ENCODE data around the gene ADSS2. TPM values are rescaled to one million over a fixed set of nuclear protein-coding genes. Genes with fewer than 3 reads are reported as not detected.

The ADSS2 gene
- total RNA-seq, 4 donors from 2014 or later = 39.4 to 59.3 (median 47.0) TPM

DNA sequence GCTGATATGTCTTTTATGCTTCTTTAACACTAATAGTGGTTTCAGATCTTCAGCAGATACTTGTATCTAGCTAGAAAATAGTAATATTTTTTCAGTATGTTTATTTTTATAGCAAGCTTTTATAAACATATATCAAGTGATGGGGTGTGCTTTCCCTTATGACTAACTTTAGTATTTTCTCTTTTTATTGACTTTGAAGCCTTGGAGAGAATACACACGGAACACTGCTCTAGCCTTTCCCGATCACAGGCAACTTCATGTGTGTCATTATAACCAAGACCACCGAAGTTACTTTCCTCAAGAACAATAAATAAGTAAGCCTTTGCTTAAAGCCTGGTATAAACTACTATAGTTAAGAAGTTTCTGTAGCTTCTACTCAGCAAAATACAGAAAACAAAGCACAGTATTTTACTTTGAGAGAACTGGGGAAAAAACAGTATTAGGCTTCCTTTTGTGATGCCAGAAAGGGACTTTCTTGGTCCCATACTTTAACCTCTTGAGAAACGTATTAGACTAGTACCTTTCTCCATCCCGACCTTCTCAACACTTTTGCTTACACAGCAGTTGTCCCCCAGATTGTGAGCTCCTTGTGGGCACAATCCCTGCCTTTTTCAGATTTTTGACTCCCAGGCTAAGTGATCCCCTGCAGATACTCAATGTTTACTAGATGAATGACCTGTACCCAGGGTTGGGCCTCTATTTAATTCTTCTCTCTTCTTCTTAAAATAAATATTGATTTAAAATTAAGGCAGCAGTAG, 3.3 kb downstream of the ADSS2 start:
- no peak for TF ChIP-seq POLR2A (IDR thresholded peaks at IDR 0.05)
- H3K4me3 ChIP-seq (ENCODE audit: low read depth, poor library complexity, severe bottlenecking) = no peak overlapping the region
- DNase-seq (ENCODE audit: low spot score in 2 of 2) = no peak
- 91 to 92% methylated on average over 5 of the region's 5 CpGs for WGBS, 2 donors
- intact Hi-C loops (cut with DNase I; ENCODE audit: low total_unique reads) = no loop called here

DNA sequence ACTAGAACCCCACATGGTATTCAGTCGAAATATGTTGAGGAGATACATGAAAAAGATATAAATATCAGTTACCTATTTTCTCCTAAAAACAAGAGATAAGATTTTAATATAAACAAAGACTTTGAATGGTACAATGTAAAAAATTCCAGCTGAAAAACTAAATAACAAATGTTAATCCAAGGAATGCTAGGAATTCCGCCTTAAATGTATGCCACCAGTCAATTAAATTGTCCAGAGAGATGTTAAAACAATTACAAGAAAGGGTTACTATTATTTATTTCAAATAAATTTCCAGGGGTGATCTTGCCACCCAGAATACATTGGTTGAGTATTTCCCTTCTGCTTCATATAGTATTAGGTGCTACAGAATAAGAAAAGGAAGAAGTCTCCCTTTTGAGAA, 4.2 kb downstream of the ADSS2 start:
- intact Hi-C loops (cut with DNase I; ENCODE audit: low total_unique reads) = no loop called here
- no peak overlapping the region for H3K4me3 ChIP-seq (ENCODE audit: low read depth, poor library complexity, severe bottlenecking)
- DNase-seq (ENCODE audit: low spot score in 2 of 2) = no peak
- TF ChIP-seq, protein P1, sequence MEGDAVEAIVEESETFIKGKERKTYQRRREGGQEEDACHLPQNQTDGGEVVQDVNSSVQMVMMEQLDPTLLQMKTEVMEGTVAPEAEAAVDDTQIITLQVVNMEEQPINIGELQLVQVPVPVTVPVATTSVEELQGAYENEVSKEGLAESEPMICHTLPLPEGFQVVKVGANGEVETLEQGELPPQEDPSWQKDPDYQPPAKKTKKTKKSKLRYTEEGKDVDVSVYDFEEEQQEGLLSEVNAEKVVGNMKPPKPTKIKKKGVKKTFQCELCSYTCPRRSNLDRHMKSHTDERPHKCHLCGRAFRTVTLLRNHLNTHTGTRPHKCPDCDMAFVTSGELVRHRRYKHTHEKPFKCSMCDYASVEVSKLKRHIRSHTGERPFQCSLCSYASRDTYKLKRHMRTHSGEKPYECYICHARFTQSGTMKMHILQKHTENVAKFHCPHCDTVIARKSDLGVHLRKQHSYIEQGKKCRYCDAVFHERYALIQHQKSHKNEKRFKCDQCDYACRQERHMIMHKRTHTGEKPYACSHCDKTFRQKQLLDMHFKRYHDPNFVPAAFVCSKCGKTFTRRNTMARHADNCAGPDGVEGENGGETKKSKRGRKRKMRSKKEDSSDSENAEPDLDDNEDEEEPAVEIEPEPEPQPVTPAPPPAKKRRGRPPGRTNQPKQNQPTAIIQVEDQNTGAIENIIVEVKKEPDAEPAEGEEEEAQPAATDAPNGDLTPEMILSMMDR (IDR thresholded peaks at IDR 0.05) = no peak
- no peak for TF ChIP-seq POLR2A (IDR thresholded peaks at IDR 0.05)
- 96 to 99% methylated on average over 2 of the region's 2 CpGs for whole genome bisulfite sequencing, 2 donors

DNA sequence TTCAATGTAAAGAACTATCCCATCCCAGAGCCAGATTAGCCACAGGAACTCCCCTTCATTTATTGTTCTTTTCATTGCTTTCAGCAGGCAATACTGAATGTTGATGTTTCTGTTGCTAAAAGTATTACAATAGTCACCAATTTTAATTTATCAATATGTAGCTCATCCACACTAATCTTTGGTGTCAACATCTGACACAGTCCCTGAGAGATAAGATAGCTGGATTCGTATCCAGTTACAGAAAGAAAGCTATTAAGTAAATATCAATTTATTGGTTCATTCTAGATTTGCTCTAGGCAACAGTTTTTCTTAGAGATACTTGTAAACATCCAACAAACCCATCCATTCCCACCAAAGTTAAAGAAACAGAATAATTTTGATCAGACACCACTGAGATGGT, 4.7 kb downstream of the ADSS2 start:
- intact Hi-C loops (cut with DNase I; ENCODE audit: low total_unique reads) = no loop called here
- DNase-seq (ENCODE audit: low spot score in 2 of 2) = no peak
- 71 to 81% methylated on average over 1 of the region's 1 CpG for WGBS, 2 donors
- TF ChIP-seq, protein P1 (IDR thresholded peaks at IDR 0.05) = no peak
- no peak for TF ChIP-seq POLR2A (IDR thresholded peaks at IDR 0.05)
- no peak overlapping the region for H3K4me3 ChIP-seq (ENCODE audit: low read depth, poor library complexity, severe bottlenecking)

DNA sequence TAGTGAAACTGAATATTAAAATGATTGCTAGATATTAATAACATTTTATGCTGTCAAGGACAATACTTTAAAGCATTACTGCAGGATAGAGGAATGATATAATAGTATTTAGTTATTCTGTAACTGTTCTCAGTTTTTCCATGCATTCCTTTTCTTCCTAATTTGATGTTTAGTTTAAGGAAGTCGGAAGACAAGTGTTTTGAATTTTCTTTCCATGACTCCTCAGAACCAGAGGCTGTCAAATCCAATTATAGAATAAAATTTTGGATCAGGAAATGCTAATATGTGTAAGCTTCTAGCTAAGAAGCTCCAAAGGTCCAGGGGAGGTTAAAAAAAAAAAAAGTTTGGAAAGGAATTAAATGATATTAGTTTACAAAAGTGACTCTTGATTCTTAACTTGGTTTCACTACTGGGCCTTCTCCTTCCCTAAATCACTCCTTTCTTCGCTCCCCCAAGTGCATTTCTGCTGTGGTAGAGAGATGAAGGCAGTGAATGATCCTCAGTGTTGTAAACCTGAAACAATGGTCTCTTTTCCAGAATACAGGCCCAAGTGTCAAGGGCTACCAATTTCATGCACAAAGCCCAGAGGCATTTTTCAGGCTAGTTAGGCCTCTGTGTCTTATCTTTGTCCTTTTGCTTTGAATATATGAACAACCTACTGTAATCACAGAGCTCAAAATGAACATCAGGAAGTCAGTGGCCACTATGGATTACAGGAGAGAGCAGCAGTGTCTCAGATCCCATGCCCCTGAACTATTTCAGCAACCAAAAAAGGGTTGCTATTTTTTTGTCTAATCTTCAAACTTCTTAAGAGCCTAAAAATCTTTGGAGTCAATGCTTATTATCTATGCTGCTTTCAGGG, 6.2 kb downstream of the ADSS2 start:
- intact Hi-C loops (cut with DNase I; ENCODE audit: low total_unique reads) = no loop called here
- no peak for TF ChIP-seq POLR2A (IDR thresholded peaks at IDR 0.05)
- TF ChIP-seq, protein P1 (IDR thresholded peaks at IDR 0.05) = no peak
- H3K4me3 ChIP-seq (ENCODE audit: low read depth, poor library complexity, severe bottlenecking) = no peak overlapping the region
- WGBS, 2 donors = 54 to 57% methylated on average over 2 of the region's 2 CpGs
- no peak for DNase-seq (ENCODE audit: low spot score in 2 of 2)

DNA sequence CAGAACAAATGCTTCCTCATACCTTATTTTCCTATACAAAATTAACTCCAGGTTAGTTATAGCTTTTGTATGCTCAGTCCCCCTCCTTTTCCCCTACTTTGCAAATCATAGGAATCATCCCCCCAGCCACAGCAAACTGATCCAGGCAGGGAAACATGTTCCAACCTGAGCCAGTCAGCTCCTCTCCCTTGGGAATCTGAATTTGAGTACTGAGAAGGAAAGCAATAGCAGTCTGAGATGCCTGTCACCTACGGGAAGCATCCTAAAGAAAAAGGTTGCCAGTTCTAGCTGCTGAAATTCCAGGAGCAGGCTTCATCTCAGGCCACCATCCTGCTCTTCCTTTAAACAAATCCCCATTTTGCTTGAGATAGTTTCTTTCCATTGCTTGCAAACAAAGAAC, 6.9 kb downstream of the ADSS2 start:
- intact Hi-C loops (cut with DNase I; ENCODE audit: low total_unique reads) = no loop called here
- WGBS, 2 donors = 12 to 24% methylated on average over 1 of the region's 1 CpG

DNA sequence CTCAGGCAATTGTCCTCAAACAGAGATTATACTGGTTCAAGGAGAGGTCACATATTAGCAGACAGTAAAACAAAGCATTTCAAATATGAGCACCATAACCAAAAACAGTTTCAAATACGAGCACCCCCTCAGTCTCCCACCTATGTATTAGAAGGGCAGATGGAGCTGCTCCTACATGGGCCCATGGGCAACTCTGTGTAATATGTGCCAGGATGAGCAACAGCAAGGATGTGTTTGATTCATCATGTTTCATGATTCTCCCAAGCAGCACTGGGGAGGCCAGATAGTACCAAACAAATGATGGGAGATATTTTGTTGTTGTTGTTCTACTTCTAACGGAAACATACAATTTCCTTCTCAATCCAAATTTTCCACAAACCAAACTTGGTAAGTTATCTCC, 8.9 kb downstream of the ADSS2 start:
- WGBS, 2 donors = 92 to 95% methylated on average over 2 of the region's 2 CpGs
- no peak for DNase-seq (ENCODE audit: low spot score in 2 of 2)
- intact Hi-C loops (cut with DNase I; ENCODE audit: low total_unique reads) = no loop called here
- no peak overlapping the region for H3K4me3 ChIP-seq (ENCODE audit: low read depth, poor library complexity, severe bottlenecking)
- no peak for TF ChIP-seq POLR2A (IDR thresholded peaks at IDR 0.05)
- TF ChIP-seq, protein P1 (IDR thresholded peaks at IDR 0.05) = no peak

More for the DNA sequence above, 6.9 kb downstream of the ADSS2 start:
- DNase-seq (ENCODE audit: low spot score in 2 of 2) = no peak
- TF ChIP-seq, protein P1 (IDR thresholded peaks at IDR 0.05) = no peak
- no peak for TF ChIP-seq POLR2A (IDR thresholded peaks at IDR 0.05)
- no peak overlapping the region for H3K4me3 ChIP-seq (ENCODE audit: low read depth, poor library complexity, severe bottlenecking)
